GM12892 (cell line): ENCODE data around the gene OOSP2.
"Not testable (repeated sequence)": the region's sequence is repeated elsewhere in the genome, so short reads cannot be mapped to it uniquely, and the experiment has no call there.

Experiments used
- POLR2A ChIP-seq: IDR thresholded peaks from 2 replicates; pipeline ENCODE4 v1.6.1; 2011; ENCODE audit warnings: low read depth, low read length, control low read depth
- TAF1 ChIP-seq: IDR thresholded peaks from 2 replicates; pipeline ENCODE4 v1.6.1; 2011; ENCODE audit warnings: low read depth, mild to moderate bottlenecking, control low read depth, low read length, borderline replicate concordance

- TF ChIP-seq POLR2A, TAF1: not testable (repeated sequence)
Observed at GRCh38 chr11:60050422-60050821, 10.2 kb downstream of the OOSP2 start.
